Activated T-helper 9 cell treated with anti-CD3 and anti-CD28 coated beads, Interleukin-2, amount 50 U/mL, for 16 hours (primary cell): Measurements from ENCODE around the gene PTPRK.
"Not testable (repeated sequence)": the region's sequence is repeated elsewhere in the genome, so short reads cannot be mapped to it uniquely, and the experiment has no call there.

Source experiments
- DNase-seq: peaks from one replicate; pipeline ENCODE4 v3.0.0-alpha.2; 2020; ENCODE audit warnings: low read depth

PTPRK gene

DNA sequence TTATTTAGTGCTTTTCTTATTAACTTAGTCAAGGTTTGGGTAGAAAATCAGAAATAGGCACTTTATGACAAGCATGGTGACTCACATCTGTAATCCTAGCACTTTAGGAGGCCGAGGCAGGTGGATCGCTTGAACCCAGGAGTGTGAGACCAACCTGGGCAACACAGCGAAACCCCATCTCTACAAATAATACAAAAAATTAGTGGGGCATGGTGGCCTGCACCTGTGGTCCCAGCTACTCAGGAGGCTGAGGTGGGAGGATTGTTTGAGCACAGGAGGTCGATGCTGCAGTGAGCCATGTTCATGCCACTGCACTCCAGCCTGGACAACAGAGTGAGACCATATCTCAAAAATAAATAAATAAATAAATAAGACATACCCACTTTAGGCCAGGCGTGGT, 568.2 kb downstream of the PTPRK start:
- DNase-seq: no peak

DNA sequence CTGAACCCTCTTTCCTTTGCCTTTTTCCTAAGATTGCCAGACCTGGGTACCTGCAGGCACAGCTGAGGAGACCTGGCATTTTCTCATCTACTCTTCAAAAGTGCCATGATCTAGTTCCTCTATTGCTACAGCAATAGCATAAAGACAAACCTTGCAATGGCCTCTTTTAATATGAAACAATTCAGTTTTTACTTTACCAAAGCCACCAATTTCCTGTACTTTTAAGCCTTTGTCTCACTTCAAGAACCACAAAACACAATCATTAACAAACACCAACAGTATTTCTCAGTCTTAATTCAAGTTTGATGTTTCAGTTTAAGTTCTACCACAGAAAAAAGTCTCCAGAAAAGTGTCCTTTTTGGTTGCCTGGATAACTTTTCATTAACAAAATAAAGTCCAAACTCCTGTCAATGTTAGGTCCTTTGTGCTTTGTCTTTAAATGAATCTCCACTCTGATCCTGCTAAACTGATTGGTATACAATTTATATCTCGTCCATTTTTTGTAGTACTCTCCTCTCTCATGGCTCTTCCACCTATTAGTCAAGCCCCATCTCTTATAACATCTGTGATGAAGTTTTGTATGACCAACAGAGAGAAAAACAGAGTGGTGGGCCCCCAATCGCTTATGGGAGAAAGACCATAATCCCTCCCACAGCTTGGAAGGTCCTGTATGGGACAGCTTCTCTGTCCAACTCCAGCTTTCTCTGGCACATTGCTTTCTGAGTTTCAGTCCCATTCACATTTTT, 569.1 kb downstream of the PTPRK start:
- no peak for DNase-seq

DNA sequence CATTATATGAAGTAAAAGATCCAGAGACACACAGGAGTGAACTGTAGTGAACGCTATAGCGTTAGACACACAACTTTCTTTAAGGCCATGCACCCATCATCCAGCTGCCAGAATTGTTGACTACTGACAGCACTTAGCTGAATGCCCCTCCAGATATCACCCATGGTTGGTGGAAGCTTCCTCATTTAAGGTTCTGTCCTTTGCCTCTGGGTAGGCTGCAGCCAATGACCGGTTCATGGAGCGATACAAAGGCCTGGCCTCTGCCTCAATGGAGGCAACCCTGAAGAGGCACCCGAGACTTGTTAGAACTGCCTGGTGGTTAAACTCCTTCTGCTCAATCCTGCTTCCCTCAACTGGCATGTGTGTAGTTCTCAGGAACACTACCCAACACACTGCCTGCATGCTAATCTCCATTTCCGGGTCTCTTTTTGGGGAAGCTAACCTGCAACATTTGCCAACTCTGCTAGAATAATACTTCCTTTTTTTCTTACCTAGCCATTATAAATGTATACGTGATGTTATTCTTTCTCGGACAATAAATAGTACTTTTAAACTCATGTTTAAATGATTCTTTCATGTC, 569.7 kb downstream of the PTPRK start:
- DNase-seq: no peak

DNA sequence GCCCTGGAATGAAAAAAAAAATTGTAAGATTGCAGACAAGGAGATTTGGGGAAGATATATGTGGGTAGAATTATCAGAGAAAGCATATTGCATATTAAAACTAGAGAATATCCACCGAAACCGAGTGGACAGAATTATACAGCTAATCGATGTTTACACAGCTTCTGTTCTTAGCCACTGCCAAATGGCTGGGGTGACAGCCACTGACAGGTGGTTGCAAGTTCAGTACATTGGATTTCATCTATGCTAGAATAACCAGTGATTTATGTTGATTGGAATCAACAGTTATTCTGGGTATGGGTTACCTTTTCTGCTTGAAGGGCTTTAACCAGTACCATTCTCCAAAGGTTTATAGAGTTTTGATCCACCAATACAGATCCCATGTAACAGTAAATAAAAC, 571.1 kb downstream of the PTPRK start:
- DNase-seq: no peak

DNA sequence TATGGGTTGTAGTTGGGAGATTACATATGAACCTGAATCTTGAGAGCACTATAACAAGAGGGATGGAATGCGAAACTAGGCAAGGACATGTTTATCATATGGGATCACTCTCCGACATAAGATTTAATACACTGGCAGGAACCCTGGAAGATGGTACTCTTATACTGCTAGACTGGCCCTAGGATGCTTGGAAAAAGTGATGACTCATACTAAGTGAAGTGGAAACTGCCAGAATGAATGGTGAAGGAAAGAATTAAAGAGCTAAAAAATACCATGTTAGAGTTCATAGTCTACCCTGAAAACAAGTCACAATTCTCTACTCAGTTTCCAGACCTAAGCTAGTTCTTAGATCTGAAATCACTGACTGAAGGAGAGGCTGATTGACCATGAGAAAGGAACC, 574.0 kb downstream of the PTPRK start:
- DNase-seq: no peak

DNA sequence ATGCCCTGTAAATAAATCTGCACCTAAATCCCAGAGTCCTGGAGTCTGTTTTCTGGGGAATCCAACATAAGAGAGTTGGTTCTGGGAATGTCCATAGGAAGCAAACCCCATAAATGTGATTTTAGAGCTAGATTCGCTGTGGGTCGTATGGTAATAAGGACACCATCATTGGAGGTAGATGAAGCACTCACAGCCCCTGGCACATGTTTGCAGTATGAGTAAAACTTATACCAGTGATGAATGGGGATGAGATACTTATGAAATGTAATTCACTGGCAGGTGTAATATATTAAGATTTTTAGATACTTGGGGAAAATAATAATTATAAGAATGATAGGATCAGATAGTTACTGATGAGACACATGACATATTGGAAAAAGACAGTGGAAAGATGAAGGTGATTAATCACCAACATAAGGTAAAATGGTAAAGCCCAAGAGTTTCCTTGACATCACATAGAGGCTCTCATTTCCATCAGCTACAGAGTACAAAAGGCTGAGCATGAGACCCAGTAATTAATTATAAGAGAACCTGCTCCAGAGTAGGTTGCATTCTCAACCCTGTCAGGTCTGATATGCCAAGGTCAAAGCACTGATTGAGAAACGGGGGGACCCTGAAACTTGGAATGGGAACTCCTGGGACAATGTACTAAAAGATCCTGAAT, 574.8 kb downstream of the PTPRK start:
- DNase-seq: no peak

DNA sequence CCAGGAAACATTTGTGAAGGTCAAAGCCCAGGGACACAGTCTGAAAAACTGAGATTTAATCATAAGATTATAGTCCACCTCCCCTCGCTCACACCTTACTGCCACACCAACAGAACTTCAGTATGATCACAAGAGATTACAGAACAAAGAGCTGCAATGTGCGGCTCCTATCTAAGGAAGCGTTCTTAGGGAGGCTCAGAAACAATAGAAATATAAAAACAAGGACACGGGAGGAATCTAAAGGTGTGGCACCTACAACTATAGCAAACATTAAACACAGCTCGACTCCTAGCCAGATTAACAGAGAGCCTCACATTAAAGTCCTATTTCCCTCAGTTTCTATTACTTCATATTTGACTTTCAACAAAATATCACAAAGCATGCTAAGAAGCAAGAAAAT, 579.2 kb downstream of the PTPRK start:
- no peak for DNase-seq

DNA sequence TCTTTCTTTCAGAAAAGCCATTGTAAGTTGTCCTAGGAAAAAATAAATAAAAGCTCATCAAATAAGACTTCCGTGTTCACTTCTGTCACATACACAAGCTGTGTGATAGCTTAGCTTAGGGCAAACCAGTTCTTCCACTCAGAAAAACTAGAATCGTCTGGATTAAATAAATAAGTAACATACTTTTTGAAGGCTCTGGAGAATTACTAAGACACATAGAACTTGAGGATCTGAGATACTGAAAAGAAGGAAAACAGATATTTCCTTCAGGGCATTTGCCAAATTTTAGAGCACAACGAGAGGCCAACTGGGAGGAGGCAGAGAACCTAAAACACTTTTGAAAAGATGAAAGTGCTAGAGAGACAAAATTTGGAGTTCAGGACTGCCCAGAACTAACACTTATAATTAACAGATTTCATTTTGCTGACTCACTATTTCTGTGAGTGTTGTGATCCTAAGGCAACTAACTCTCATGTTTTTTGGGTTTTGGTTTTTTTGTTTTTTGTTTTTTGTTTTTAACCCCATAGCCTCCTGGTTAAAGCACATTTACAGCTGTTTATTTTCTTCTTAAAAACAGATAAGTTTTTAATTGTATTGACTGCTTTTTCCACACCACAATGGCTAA, 580.8 kb downstream of the PTPRK start:
- DNase-seq: no peak

DNA sequence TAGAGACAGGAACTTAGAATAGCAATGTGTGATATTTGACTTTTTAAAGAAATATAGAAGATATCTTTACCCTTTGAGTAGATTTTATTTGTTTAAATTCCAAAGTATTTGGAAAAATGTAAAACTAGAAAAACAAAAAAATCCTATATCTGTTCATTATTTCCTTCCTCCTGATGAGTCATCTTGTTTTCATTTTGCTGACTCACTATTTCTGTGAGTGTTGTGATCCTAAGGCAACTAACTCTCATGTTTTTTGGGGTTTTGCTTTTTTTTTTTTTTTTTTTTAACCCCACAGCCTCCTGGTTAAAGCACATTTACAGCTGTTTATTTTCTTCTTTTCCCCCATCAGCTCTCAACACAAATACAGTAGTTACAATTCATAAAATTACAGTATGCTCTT, 581.7 kb downstream of the PTPRK start:
- no peak for DNase-seq

DNA sequence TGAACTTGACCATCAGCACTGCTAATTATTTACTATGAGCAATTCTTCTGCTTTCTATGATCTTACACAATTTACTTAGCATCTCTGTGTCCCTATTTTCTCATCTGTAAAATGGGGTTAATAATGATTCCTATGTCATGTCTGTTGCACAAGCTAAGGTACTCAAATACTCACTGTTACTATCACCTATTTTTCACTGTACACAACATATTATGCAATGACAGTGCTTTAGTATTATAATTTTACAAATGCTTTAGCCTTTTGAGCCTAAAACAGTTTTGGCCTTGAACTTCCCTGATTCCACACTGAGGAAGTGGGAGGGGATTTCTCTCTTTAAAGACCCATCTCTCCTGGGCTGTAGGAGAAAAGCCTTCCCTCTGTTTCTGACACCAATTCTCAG, 582.7 kb downstream of the PTPRK start:
- DNase-seq: no peak

DNA sequence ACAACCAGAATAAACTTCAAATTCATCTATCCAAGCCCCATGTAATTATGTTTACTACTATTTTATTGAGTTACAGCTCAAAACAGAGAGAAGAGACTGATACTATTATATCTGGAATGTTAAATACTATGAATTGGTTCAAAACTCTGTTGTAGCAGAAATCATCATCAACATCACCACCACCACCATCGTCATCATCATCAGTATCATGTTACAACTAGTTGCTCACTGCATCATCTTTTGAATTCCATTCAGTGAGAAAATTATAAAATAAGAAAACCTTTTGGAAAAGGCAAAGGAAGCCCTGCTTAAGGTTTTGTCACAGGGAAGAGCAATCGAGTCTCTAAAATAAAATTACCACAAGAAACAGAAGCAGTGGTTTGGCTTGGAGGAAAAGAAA, 583.3 kb downstream of the PTPRK start:
- DNase-seq: no peak

DNA sequence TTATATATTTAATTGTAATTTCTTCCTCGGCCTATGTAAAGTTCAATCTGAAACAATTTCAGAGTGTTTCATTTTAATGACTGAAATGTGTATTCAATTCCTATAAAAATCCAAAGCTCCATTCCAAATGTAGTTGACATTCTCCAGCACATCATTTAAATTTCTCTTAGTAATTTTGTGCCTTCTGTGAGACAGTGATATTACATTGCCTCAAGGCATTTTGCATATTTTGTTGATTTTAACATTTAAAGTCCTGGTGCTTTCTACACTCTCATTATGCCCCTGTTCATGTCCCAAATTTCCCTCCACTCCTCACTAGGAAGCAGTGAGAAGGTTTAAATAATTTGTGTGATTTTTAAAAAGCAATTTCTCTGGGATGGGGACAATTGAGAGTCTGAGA, 585.4 kb downstream of the PTPRK start:
- DNase-seq: no peak

DNA sequence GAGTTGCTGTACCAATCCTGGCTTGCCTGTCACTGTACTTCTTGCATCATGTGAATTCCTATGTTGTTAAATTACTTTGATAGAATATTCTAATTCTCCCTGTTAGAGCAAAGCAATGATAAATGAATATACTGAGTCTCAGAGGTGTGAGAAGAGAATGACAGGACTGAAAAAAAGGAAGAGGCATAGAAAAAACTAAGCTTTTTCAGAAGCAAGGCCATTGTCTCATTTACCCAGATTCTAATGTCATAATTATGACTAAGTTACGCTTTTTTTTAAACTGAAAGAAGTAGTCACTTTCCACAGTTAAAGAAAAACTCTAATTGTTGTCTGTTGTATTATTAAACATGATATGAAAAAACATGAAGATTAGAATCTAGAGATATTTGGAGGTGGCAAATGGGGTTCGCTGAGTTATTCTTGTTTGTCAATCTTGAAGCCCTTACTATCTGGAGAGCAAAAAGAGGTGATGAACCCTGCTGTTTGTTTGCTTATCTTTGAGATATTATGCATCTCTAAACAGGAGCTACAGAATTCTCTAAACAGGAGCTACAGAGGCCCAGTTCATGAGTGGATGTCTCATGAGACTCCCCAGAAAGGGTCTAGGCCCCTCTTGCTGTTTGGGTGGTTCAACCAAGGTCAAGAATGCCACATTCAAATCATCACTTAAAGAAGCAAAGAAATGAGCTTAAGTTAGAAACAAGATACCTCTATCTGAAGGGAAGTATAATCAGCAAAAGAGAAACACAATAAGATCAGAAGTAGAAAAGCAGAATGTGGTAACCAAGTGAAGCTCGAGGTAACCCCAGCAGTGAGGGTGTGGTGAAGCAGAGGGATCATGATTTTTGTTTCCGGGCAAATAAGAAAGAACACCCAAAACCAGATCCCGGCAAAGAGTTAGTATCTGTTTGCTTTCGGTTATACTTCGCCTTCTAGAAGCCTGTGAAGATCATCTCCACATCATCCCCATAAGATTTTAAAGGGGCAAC, 586.3 kb downstream of the PTPRK start:
- no peak for DNase-seq

DNA sequence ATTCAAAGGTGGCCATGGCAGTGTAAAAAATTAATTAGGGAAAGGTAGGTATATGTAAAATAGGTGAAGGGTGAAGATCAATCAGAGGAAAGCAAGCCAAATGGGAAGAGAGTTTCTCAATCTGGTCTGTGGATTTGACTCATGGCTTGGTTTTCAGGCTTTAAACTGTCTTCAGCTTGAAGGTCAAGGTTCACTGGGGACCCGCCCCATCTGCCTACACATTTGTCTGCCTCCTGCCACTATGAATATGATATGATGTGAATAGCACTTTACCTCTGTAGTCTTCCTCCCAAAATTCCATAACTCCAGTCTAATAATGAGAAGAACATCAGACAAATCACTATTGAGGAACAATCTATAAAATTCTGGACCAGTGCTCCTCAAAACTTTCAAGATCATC, 587.3 kb downstream of the PTPRK start:
- DNase-seq: no peak

DNA sequence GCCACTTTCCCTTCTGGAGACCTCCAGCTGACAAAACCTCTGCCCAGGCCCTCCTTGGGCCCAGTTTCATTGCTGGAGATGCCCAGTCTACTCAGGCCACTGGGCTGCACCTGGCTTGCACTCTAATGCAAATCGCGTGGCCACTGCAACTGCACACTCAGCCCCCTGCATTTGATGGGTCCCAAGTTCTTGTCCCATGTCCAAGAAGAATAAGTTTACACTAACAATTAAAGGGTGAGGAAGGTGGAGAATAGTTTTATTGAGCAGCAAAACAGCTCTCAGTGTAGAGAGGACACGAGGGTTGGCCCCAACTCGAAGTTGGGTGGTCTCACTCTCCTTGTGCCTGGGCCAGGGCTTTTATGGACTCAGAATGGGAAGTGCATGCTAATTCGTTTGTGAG, 587.7 kb downstream of the PTPRK start:
- DNase-seq: no peak

DNA sequence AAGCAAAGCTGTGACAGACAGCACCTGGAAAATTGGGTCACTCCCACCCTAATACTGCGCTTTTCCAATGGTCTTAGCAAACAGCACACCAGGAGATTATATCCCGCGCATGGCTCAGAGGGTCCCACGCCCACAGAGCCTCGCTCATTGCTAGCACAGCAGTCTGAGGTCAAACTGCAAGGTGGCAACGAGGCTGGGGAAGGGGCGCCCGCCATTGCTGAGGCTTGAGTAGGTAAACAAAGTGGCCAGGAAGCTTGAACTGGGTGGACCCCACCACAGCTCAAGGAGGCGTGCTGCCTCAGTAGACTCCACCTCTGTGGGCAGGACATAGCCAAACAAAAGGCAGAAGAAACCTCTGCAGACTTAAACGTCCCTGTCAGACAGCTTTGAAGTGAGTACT, 594.0 kb downstream of the PTPRK start:
- not testable (repeated sequence) for DNase-seq

DNA sequence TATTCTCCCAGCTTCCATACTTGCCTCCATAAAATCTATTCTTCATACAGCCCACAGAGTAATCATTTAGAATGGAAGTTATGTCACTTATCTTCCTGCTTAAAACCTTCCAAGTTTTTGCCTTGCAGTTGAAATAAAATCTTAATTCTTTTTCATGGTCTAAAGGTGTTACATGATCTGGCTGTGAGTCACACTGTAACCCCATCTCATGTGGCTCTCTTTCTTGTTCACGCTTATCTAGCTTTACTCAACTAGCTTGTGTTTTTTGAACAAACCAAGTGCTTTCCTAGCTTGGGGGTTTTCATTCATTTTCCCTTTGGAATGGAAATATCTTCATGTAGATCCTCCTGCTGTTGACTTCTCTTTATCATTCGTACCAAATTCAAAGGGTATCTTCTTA, 596.0 kb downstream of the PTPRK start:
- no peak for DNase-seq

DNA sequence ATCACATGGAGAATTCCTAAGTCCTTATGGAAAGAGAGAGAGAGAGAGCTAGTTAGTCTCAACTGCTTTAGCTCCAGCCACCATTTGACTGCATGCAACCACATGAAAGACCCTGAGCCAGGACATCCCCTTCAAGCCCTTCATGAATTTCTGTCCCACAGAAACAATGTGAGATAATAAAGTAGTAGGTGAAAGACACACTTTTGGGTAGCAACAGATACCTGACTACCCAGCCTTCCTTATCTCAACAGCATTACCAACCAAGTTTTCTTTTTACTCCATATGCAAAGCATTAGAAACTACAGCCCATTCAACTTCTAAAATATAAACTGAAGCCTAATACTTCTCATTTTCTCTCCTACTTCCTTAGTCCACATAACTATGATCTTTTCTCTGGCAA, 596.4 kb downstream of the PTPRK start:
- no peak for DNase-seq

DNA sequence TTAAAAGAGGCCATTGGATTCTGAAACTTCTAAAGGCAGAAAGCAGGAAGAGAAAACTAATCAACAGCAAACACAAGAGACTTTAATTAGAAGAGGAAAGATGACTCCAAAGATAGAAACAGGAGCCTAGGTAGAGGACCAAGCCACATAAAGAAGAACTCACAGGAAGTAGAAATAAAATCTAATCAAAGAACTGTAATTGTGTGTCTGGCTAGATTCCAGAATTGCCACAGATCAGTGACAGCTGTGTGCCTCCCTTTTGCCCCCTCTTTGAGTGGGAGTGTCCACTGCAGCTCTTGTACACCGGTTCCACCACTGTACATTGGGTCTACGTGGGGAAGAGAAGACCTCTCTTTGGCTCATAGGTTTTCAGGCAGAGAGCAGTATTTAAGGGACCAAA, 597.3 kb downstream of the PTPRK start:
- no peak for DNase-seq

DNA sequence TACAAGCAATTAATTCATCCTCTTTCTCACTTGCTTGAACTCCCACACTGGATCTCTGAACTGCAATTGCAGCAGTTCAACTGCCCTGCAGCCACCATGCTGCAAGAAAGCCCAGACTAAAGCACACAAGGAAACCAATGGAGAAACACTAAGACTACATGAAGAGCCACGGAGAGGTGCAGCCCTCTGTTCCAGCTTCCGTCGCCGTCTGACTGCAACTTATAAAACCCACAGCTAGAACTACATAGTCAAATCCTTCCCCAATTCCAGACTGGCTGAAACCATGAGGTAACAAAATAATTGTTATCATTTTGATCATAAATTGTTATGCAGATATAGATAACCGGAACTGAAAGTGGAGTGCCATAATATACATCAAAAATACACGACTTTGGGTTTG, 598.4 kb downstream of the PTPRK start:
- DNase-seq: no peak

DNA sequence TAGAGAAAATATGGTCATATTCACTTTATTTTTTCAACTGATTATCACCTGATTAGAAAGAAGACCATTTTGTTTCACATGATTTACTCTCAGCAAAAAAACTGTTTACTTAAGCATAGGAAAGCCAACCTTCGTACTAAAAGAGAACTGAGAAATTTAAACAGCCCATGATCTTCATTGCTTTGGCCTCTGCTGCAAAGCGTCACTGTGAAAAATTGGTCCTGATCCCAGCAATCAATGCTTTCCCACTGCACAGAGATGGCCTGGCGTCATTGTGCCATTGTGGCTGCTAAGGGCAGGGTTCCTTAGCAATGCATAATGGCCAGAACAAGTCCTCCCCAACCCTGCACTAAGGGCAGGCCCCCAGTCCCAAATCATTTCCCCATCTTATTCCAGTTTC, 599.6 kb downstream of the PTPRK start:
- DNase-seq: no peak
